HG03103 (cell line): Measurements from ENCODE around the gene MACROH2A2.
"Not testable (repeated sequence)": the region's sequence is repeated elsewhere in the genome, so short reads cannot be mapped to it uniquely, and the experiment has no call there.

ENCODE experiments used
- ATAC-seq: cut with Tn5 transposase; IDR thresholded peaks from one replicate; pipeline ENCODE4 v1.9.1; 2021; ENCODE audit warnings: low read depth; ENCODE audit not compliant: unreplicated experiment

Gene MACROH2A2

DNA sequence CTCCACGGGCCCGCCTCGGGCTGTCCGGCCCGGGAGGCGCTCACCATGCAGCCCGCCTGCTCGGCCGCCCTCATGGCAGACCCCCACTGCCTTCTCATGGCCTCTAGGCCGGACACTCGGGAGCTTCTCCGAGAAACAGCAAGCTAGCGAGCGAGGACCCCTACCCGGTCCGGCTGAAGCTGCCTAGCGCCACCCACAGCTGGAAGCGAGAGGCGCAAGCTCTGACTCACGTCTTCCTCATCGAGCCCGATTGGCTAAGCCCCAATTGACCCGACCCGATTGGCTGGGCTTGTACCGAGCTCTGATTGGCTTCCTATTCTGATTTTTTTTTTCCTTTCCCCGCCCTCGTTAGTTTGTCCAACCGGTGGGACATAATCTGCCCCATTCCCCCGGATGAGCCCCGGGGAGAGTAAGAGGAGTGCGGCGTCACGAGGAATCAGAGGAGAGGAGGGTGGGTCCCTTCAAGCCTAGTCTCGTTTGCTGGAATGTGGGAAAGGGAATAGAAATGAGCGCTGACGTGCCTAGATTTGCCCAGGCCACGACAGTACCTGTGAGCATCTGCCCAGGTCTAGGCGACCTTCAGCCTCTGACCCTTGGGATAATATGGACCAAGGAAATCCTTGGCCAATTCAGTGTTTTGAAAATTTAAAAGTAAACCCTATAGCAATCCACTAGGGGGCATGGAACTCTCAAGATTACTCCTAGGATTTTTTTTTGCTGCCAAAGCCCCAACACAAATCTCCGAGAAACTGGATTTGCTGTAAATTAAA is 94.0 kb downstream of the MACROH2A2 start, which contains the start of gene TYSND1:
TSS of gene TYSND1 (minus strand) at position 212 of the 770 bp plus-strand sequence. CDS start at position 98, 114 bp downstream.
- peak; percentile 74 for ATAC-seq

DNA sequence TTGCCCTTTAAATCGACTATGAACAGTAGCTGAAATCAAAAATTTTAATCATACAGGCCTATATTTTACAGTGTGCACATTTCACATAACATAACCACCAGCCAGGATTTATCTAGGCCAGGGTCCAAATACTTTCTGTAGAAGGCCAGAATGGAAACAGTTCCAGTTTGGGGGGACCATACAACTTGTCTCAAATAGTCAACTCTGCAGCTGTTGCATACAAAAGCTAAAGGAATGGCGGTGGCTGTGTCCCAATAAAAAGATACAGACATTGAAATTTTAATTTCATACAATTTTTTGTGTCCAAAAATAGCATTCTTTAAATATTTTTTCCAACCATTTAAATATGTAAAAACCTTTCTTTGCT is 94.6 kb downstream of the MACROH2A2 start:
- no peak for ATAC-seq

- no peak for ATAC-seq
Measured at GRCh38 chr10:70148516-70148915, 95.9 kb downstream of the MACROH2A2 start.

DNA sequence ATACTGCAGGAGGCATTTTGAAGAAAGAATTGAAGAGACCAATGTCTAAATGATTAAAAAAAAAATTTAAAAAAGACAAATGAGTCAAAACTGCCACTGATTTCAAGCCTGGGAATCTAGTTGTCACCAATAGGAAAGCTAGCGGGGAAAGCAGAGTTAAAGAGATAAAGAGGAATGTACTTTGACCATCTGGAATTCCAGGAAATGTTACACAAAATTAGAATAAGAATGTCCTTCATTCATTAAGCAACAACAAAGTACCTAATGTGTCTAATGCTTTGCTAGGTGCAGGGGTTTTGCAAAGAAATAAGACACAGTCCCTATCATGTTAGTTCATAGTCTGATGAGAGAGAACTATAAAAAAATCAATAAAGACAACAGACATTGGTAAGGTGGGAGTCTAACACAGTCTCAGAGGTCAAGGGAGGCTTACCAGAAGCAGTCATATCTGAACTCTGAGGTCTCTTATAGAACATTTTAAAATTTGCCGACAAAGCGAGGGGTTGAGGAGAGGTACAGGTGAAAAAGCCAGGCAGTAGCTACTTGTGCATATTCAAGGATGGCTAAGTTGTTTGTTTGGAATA is 102.7 kb downstream of the MACROH2A2 start:
- no peak for ATAC-seq

GRCh38 chr10:70158113-70158512 is 105.5 kb downstream of the MACROH2A2 start:
- no peak for ATAC-seq

GRCh38 chr10:70159366-70159765 is 106.7 kb downstream of the MACROH2A2 start:
- ATAC-seq, result not testable (repeated sequence)

- no peak for ATAC-seq
Measured at GRCh38 chr10:70160798-70161197, 108.2 kb downstream of the MACROH2A2 start.
